A549 (cell line): ENCODE measurements around the gene MBLAC1. TPM values are rescaled to one million over a fixed set of nuclear protein-coding genes. Genes with fewer than 3 reads are reported as not detected.

Source experiments
- ATAC-seq, 2 experiments: fragments of 200-7000 bp in 1 of 2; fragments of >200 bp in 1 of 2; cut with Nextera tagmentation in 1 of 2; cut with Tn5 transposase in 1 of 2; 3 replicates each; pipeline versions ENCODE4 v1.8.0 to v1.9.1; 2018 to 2020; ENCODE audit warnings: mild to moderate bottlenecking in 1 of 2, moderate library complexity in 1 of 2
- CTCF ChIA-PET: fragments of 300-600 bp; sonication (Branson Sonifier 250); formaldehyde crosslinking; extraction: SDS; loops from one replicate; lab custom pipeline; 2021; ENCODE audit warnings: antibody characterized with exemption, inconsistent platforms; lab: Yijun Ruan, JAX
- POLR2A ChIA-PET: fragments of 350-600 bp; formaldehyde crosslinking; extraction: SDS; loops from one replicate; lab custom pipeline; 2021; ENCODE audit warnings: antibody characterized with exemption, inconsistent platforms; lab: Yijun Ruan, JAX
- DNase-seq, 2 experiments: peaks; one replicate each; pipeline versions ENCODE4 v3.0.0 to v3.0.0-alpha.2; 2011 to 2016; ENCODE audit warnings: low read depth in 1 of 2, low spot score in 1 of 2
- FAIRE-seq: peaks from 2 replicates; lab custom pipeline; 2011; peaks lifted over from hg19 to GRCh38; lab: Jason Lieb, UNC
- H3K27ac ChIP-seq, 2 experiments: fragments of >200 bp; sonication (Bioruptor Twin); formaldehyde crosslinking; 3 replicates each; pipeline ENCODE4 v1.5.1; 2016 to 2017
- H3K4me1 ChIP-seq: fragments of >200 bp; sonication (Bioruptor Twin); formaldehyde crosslinking; 3 replicates; pipeline ENCODE4 v1.6.1; 2016
- H3K4me2 ChIP-seq: fragments of >200 bp; sonication (Bioruptor Twin); formaldehyde crosslinking; 3 replicates; pipeline ENCODE4 v1.6.1; 2016
- H3K4me3 ChIP-seq: fragments of >200 bp; sonication (Bioruptor Twin); formaldehyde crosslinking; 3 replicates; pipeline ENCODE4 v1.5.1; 2016
- H3K9me3 ChIP-seq: fragments of >200 bp; sonication (Bioruptor Twin); formaldehyde crosslinking; 3 replicates; pipeline ENCODE4 v1.6.1; 2016
- CBX2 ChIP-seq: fragments of 200-600 bp; sonication (generic); IDR thresholded peaks from 2 replicates; pipeline ENCODE4 v1.6.1; 2016; ENCODE audit warnings: low read depth, mild to moderate bottlenecking, borderline replicate concordance
- CEBPB ChIP-seq, 2 experiments: fragments of >200 bp in 1 of 2; sonication (Bioruptor Twin) in 1 of 2; formaldehyde crosslinking in 1 of 2; IDR thresholded peaks; 2 replicates each; pipeline ENCODE4 v1.6.1; 2012 to 2016
- CHD2 ChIP-seq: fragments of 150-350 bp; IDR thresholded peaks from 2 replicates; pipeline ENCODE4 v1.6.1; 2014; ENCODE audit warnings: low read length; ENCODE audit not compliant: partially characterized antibody
- EHMT2 ChIP-seq: fragments of 200-600 bp; sonication (generic); IDR thresholded peaks from 2 replicates; pipeline ENCODE4 v1.6.1; 2016; ENCODE audit warnings: antibody characterized with exemption, low read depth, mild to moderate bottlenecking, moderate library complexity
- EP300 ChIP-seq, 2 experiments: fragments of >200 bp; sonication (Bioruptor Twin); formaldehyde crosslinking; IDR thresholded peaks; 2 replicates in 1 of 2; 3 replicates in 1 of 2; pipeline ENCODE4 v1.6.1; 2016 to 2017
- ESRRA ChIP-seq: fragments of 150-350 bp; IDR thresholded peaks from 2 replicates; pipeline ENCODE4 v1.6.1; 2014; ENCODE audit warnings: mild to moderate bottlenecking, low read length, borderline replicate concordance
- HDAC2 ChIP-seq: fragments of 200-600 bp; sonication (generic); IDR thresholded peaks from 2 replicates; pipeline ENCODE4 v1.6.1; 2016
- HOXB13 ChIP-seq: fragments of 250-450 bp; sonication (Bioruptor Pico); IDR thresholded peaks from 2 replicates; pipeline ENCODE4 v1.5.0; 2020; ENCODE audit warnings: low read depth, mild to moderate bottlenecking, moderate library complexity
- JUN ChIP-seq, 2 experiments: fragments of >200 bp; sonication (Bioruptor Twin); formaldehyde crosslinking; IDR thresholded peaks; 2 replicates in 1 of 2; 3 replicates in 1 of 2; pipeline ENCODE4 v1.6.1; 2016 to 2017
- JUNB ChIP-seq: fragments of >200 bp; sonication (Bioruptor Twin); formaldehyde crosslinking; IDR thresholded peaks from 2 replicates; pipeline ENCODE4 v1.6.1; 2016
- KDM5A ChIP-seq: fragments of 200-600 bp; sonication (generic); IDR thresholded peaks from 2 replicates; pipeline ENCODE4 v1.6.1; 2016; ENCODE audit warnings: antibody characterized with exemption, mild to moderate bottlenecking
- MAFK ChIP-seq: fragments of 450-650 bp; IDR thresholded peaks from 2 replicates; pipeline ENCODE4 v1.6.1; 2014; ENCODE audit not compliant: partially characterized antibody
- MAZ ChIP-seq: fragments of 150-350 bp; IDR thresholded peaks from 2 replicates; pipeline ENCODE4 v1.6.1; 2014; ENCODE audit warnings: antibody characterized with exemption, low read depth, low read length, borderline replicate concordance
- MYC ChIP-seq: IDR thresholded peaks from 2 replicates; pipeline ENCODE4 v1.6.1; 2012; ENCODE audit warnings: mild to moderate bottlenecking, inconsistent platforms, low read length, improper control_type of control experiment, borderline replicate concordance
- NFE2L2 ChIP-seq: fragments of 150-350 bp; conservative IDR thresholded peaks from 2 replicates; pipeline ENCODE4 v1.6.1; 2014; ENCODE audit warnings: low read length
- NPAS2 ChIP-seq: fragments of 250-450 bp; sonication (Bioruptor Pico); IDR thresholded peaks from 2 replicates; pipeline ENCODE4 v1.8.0; 2022; ENCODE audit warnings: mild to moderate bottlenecking, moderate library complexity, borderline replicate concordance
- POLR2A ChIP-seq: IDR thresholded peaks from 2 replicates; pipeline ENCODE4 v1.6.1; 2012; ENCODE audit warnings: mild to moderate bottlenecking, low read length
- POLR2AphosphoS2 ChIP-seq: conservative IDR thresholded peaks from 2 replicates; pipeline ENCODE4 v1.6.1; 2012; ENCODE audit warnings: low read length, improper control_type of control experiment, inconsistent platforms
- RARB ChIP-seq: fragments of 250-450 bp; sonication (Bioruptor Pico); IDR thresholded peaks from 2 replicates; pipeline ENCODE4 v1.8.0; 2021; ENCODE audit warnings: mild to moderate bottlenecking, moderate library complexity
- RNF2 ChIP-seq: fragments of 200-600 bp; sonication (generic); IDR thresholded peaks from 2 replicates; pipeline ENCODE4 v1.6.1; 2016; ENCODE audit warnings: low read depth, mild to moderate bottlenecking, antibody characterized with exemption, moderate library complexity, borderline replicate concordance
- TP53 ChIP-seq: fragments of 250-450 bp; sonication (Bioruptor Pico); IDR thresholded peaks from 2 replicates; pipeline ENCODE4 v1.5.0; 2021; ENCODE audit warnings: mild to moderate bottlenecking, moderate library complexity
- ZC3H11A ChIP-seq: fragments of 450-650 bp; IDR thresholded peaks from 2 replicates; pipeline ENCODE4 v1.6.1; 2014; ENCODE audit warnings: antibody characterized with exemption, mild to moderate bottlenecking
- ZNF302 ChIP-seq: fragments of 250-450 bp; sonication (Bioruptor Pico); IDR thresholded peaks from 2 replicates; pipeline ENCODE4 v1.9.0; 2021; ENCODE audit warnings: inconsistent platforms, mild to moderate bottlenecking, moderate library complexity
- WGBS: methylation state at CpG from one replicate; pipeline ENCODE4 v1.1.6; 2017; ENCODE audit errors: missing lambda C conversion rate; 5-methylcytosine and 5-hydroxymethylcytosine counted together
- polyA plus RNA-seq, 4 experiments: library from polyadenylated mRNA; depleted of rRNA in 3 of 4; stranded (reverse); fragments of >200 nt; fragmentation: RNase III in 1 of 4; extraction: RNeasy Plus Mini Kit Qiagen cat#74134 plus additional on column Dnase treatment in 1 of 4; gene quantifications; 2 replicates in 3 of 4; 3 replicates in 1 of 4; pipeline ENCODE4 v1.2.3, GENCODE V29; 2011 to 2017
- TF ChIP-seq, protein P1 (sequence below): fragments of 250-450 bp; sonication (Bioruptor Pico); IDR thresholded peaks from 2 replicates; pipeline ENCODE4 v1.5.0; 2021; ENCODE audit warnings: mild to moderate bottlenecking, moderate library complexity, borderline replicate concordance
- TF ChIP-seq, protein P2 (sequence below): fragments of 250-450 bp; sonication (Bioruptor Pico); IDR thresholded peaks from 2 replicates; pipeline ENCODE4 v1.5.0; 2020; ENCODE audit warnings: low read depth, mild to moderate bottlenecking, moderate library complexity
- TF ChIP-seq, protein P3 (sequence below): fragments of >200 bp; sonication (Bioruptor Twin); formaldehyde crosslinking; IDR thresholded peaks from 3 replicates; pipeline ENCODE4 v1.6.1; 2016
- TF ChIP-seq, protein P4 (sequence below): IDR thresholded peaks from 2 replicates; pipeline ENCODE4 v1.6.1; 2012; ENCODE audit warnings: low read depth, borderline replicate concordance

The MBLAC1 gene
- polyA plus RNA-seq, 2 of the 4 experiments (the other 2 are of a cell fraction), result 0.63 to 2.6 TPM

DNA sequence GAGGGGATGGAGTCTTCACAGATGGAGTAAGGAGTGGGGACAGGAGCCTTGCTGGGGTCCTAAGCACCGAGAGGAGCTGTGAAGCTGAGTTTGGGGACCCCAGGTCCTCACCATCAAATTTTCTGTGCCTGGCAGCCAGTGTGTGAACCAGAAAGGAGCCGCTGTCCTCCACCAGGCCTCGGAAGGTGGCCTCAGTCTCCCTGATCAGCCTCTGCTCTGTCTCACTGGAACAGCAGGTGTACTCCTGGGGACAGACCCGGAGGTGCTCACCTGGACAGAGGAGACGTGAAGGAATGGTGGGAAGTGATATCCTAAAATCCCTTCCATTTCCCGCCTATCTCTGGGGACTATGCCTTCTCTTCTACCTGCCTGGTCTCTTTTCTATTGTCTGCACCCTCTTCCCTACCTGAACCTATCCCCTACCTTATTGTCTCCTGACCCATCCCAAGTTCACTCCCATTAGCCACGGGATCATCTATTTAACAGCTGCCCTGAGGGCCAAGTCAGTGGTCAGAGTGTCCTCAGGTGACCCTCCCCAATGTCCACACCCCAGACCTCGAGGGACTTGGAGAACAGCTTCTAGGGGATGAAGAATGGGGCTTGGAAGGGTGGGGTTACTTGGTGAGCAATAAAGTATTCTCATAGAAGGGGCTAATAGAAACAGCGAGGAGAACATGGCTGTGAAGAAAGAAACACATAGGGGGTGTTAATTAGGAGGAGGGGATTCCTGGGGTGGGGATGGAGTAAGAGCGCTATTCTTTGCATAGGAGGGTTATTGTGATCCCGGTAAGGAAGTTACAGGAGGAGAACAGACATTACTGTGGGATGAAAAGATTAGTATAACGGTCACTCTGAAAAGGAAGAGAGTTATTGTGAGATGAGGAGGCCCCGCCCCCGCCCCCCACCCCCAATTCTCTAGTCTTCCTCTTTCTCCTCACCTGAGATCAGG is 49.6 kb downstream of the MBLAC1 start:
- TF ChIP-seq, protein P1, sequence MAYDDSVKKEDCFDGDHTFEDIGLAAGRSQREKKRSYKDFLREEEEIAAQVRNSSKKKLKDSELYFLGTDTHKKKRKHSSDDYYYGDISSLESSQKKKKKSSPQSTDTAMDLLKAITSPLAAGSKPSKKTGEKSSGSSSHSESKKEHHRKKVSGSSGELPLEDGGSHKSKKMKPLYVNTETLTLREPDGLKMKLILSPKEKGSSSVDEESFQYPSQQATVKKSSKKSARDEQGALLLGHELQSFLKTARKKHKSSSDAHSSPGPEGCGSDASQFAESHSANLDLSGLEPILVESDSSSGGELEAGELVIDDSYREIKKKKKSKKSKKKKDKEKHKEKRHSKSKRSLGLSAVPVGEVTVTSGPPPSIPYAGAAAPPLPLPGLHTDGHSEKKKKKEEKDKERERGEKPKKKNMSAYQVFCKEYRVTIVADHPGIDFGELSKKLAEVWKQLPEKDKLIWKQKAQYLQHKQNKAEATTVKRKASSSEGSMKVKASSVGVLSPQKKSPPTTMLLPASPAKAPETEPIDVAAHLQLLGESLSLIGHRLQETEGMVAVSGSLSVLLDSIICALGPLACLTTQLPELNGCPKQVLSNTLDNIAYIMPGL (CRISPR knock-in tag), result no peak
- TF ChIP-seq, protein P2, sequence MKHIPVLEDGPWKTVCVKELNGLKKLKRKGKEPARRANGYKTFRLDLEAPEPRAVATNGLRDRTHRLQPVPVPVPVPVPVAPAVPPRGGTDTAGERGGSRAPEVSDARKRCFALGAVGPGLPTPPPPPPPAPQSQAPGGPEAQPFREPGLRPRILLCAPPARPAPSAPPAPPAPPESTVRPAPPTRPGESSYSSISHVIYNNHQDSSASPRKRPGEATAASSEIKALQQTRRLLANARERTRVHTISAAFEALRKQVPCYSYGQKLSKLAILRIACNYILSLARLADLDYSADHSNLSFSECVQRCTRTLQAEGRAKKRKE (CRISPR knock-in tag), result no peak
- no peak for TF ChIP-seq RARB (CRISPR knock-in tag)
- TF ChIP-seq MAFK, result no peak
- no peak for TF ChIP-seq HDAC2
- TF ChIP-seq CHD2, result no peak
- no peak for TF ChIP-seq MAZ
- TF ChIP-seq KDM5A, result no peak
- no peak for TF ChIP-seq ESRRA
- no peak for TF ChIP-seq CBX2
- no peak for TF ChIP-seq HOXB13 (CRISPR knock-in tag)
- TF ChIP-seq POLR2AphosphoS2, result no peak
- no peak for TF ChIP-seq MYC
- TF ChIP-seq EHMT2, result no peak
- no peak for TF ChIP-seq ZNF302
- TF ChIP-seq TP53, result no peak
- no peak for TF ChIP-seq NFE2L2
- TF ChIP-seq JUNB, result no peak
- ATAC-seq, result no peak
- peaks cover 9% of the 10 kb centered on the region; the same call in 2 of the 3 replicates for H3K4me1 ChIP-seq
- WGBS, result 48% methylated on average over 14 of the region's 14 CpGs
- ChIA-PET POLR2A (interaction anchor here (1.1 to 1.6 kb wide), 4 partner anchors 13 to 768 kb away, joined by 3 to 12 read pairs (median 6); partner anchors contain the start of genes BUD31, LAMTOR4, MEPCE and PDAP1), CTCF (interaction anchor here (0.9 to 5.7 kb wide), 5 partner anchors 9 to 44 kb away, joined by 3 to 25 read pairs (median 6); no protein-coding TSS in a partner anchor)
- FAIRE-seq, result no peak
- H3K27ac ChIP-seq, result peak overlapping the region; percentile 68 to 83
- H3K9me3 ChIP-seq, result no peaks in the 10 kb centered on the region; the same call in 2 of the 3 replicates
- peak overlapping the region; percentile 64 for H3K4me3 ChIP-seq
- H3K4me2 ChIP-seq, result peak overlapping the region; percentile 92
- DNase-seq, result no peak

DNA sequence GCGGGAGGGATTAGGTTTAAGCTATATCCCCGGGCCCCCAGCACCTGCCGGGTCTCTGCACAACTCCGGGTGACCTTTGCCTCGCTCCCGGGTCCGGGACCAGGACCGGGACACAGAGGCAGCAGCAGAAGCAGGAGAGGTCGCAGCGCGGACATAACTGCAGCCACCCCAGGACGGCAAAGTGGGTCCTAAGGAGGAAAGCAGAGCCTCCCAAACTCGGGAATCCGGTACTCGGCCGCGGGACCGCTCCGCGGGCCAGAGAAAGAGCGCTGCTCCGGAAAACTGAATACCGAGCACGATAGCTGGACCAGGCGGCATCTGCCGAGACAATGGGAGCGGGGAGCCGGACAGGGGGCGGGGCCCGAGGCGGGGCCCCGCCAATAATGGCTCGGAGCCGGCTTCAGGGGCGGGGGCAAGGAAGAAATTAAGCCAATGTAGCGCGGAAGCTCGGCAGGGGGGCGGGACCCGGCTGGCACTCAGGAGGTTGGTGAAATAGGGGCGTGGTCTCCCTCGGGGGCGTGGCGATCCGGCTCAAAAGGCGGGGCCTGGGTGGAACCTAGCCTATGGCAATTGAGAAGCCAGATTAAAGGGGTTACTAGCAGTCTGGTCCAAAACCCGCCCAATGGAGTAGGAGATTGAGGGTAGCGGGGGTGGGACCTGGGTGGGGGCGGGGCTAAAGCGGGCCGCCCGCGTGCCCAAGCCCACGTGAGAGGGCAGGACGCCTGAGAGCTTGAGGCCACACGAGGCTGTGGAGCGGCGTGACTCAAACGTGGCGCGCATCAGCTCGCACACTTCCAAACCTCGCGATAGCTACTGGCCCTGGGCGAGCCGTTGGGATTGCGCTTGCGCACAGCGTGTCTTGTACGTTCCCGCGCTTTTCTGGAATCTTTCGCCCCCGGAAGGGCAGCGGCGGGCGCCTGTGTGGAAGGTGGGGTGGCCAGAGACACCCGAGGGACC is 50.6 kb downstream of the MBLAC1 start, which contains the start of the genes GPC2 and STAG3:
Gene GPC2, minus strand, starts transcription at position 337 of the 957 bp plus-strand sequence. Its CDS starts 182 bp downstream, at position 155.
Gene STAG3, plus strand, starts transcription at position 874 of the 957 bp plus-strand sequence. CDS start 2,639 bp downstream, outside the sequence.
- peak; percentile 89 to 95 for ATAC-seq
- FAIRE-seq, result no peak
- Histone ChIP-seq H3K9me3 (no peaks in the 10 kb centered on the region; the same call in 2 of the 3 replicates), H3K4me2 (peak within 1 kb of the TSS; percentile 92), H3K27ac (peak within 1 kb of the TSS; percentile 68 to 83), H3K4me1 (peaks cover 9% of the 10 kb centered on the region; the same call in 2 of the 3 replicates), H3K4me3 (peak within 1 kb of the TSS; percentile 64)
- 30% methylated on average over 49 of the region's 78 CpGs for WGBS
- ChIA-PET CTCF (interaction anchor here (0.9 to 5.7 kb wide), 4 partner anchors 10 to 44 kb away, joined by 3 to 25 read pairs (median 4); no protein-coding TSS in a partner anchor), POLR2A (interaction anchor here (0.6 to 1.6 kb wide), 5 partner anchors 14 to 769 kb away, joined by 3 to 12 read pairs (median 6); partner anchors contain the start of genes BUD31, LAMTOR4, MEPCE and PDAP1)
- peak; percentile 87 to 96 for DNase-seq
- TF ChIP-seq, protein P3, sequence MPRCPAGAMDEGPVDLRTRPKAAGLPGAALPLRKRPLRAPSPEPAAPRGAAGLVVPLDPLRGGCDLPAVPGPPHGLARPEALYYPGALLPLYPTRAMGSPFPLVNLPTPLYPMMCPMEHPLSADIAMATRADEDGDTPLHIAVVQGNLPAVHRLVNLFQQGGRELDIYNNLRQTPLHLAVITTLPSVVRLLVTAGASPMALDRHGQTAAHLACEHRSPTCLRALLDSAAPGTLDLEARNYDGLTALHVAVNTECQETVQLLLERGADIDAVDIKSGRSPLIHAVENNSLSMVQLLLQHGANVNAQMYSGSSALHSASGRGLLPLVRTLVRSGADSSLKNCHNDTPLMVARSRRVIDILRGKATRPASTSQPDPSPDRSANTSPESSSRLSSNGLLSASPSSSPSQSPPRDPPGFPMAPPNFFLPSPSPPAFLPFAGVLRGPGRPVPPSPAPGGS, result no peak
- TF ChIP-seq JUNB (no peak), JUN (IDR thresholded peaks at IDR 0.05) (0 out of 5 replicates have a peak, but pooled peaks of 1 of the 2 experiments have one; percentile 22), ZC3H11A (no peak), POLR2AphosphoS2 (no peak), NPAS2 (peak; percentile 45; the same call in 1 of the 2 replicates), MAFK (no peak), CEBPB (IDR thresholded peaks at IDR 0.05) (no peak), RNF2 (peak; percentile 64; the same call in 1 of the 2 replicates), EHMT2 (no peak), POLR2A (peak; percentile 19; the same call in 1 of the 2 replicates), EP300 (IDR thresholded peaks at IDR 0.05) (no peak)
- TF ChIP-seq, protein P4, sequence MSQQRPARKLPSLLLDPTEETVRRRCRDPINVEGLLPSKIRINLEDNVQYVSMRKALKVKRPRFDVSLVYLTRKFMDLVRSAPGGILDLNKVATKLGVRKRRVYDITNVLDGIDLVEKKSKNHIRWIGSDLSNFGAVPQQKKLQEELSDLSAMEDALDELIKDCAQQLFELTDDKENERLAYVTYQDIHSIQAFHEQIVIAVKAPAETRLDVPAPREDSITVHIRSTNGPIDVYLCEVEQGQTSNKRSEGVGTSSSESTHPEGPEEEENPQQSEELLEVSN, result peak; percentile 98
